Endodermal cell (in vitro differentiated cells): ENCODE results near the gene LAMP1. TPM values are rescaled to one million over a fixed set of nuclear protein-coding genes. Genes with fewer than 3 reads are reported as not detected.

Source experiments
- DNase-seq: peaks from one replicate; pipeline ENCODE4 v3.0.0-alpha.2; 2017
- H3K27ac ChIP-seq: 2 replicates; pipeline ENCODE4 v1.5.1; 2013; ENCODE audit warnings: mild to moderate bottlenecking, low read depth, low read length, moderate library complexity
- H3K27me3 ChIP-seq: 2 replicates; pipeline ENCODE4 v1.6.1; 2013; ENCODE audit warnings: mild to moderate bottlenecking, low read length, moderate library complexity; ENCODE audit not compliant: insufficient read depth, control insufficient read depth, poor library complexity, severe bottlenecking
- H3K36me3 ChIP-seq: 2 replicates; pipeline ENCODE4 v1.7.0; 2013; ENCODE audit warnings: mild to moderate bottlenecking, low read length, moderate library complexity; ENCODE audit not compliant: control insufficient read depth, insufficient read depth
- H3K4me1 ChIP-seq: one replicate; pipeline ENCODE4 v1.7.0; 2013; ENCODE audit warnings: low read length; ENCODE audit not compliant: control insufficient read depth, insufficient read depth
- H3K4me3 ChIP-seq: 2 replicates; pipeline ENCODE4 v1.5.1; 2013; ENCODE audit warnings: mild to moderate bottlenecking, low read length, moderate library complexity
- H3K9ac ChIP-seq: 2 replicates; pipeline ENCODE4 v1.6.1; 2013; ENCODE audit warnings: mild to moderate bottlenecking, low read length, moderate library complexity; ENCODE audit not compliant: poor library complexity, severe bottlenecking; ENCODE audit errors: extremely low read depth
- H3K9me3 ChIP-seq: 2 replicates; pipeline ENCODE4 v1.6.1; 2013; ENCODE audit warnings: mild to moderate bottlenecking, low read length, moderate library complexity; ENCODE audit not compliant: control insufficient read depth
- H3K27ac Mint-ChIP-seq: 2 replicates; pipeline ENCODE4 v1.8.0; 2020; ENCODE audit warnings: mixed read lengths
- H3K27me3 Mint-ChIP-seq: 2 replicates; pipeline ENCODE4 v1.8.0; 2021; ENCODE audit warnings: mild to moderate bottlenecking, mixed read lengths; ENCODE audit not compliant: insufficient read depth
- H3K36me3 Mint-ChIP-seq: 2 replicates; pipeline ENCODE4 v1.8.0; 2020; ENCODE audit warnings: low read depth, mixed read lengths
- H3K4me1 Mint-ChIP-seq: 2 replicates; pipeline ENCODE4 v1.8.0; 2020; ENCODE audit warnings: mixed read lengths
- H3K4me3 Mint-ChIP-seq: 2 replicates; pipeline ENCODE4 v1.8.0; 2020; ENCODE audit warnings: mild to moderate bottlenecking, moderate library complexity, mixed read lengths
- H3K9me3 Mint-ChIP-seq: 2 replicates; pipeline ENCODE4 v1.8.0; 2020; ENCODE audit warnings: mild to moderate bottlenecking, mixed read lengths
- CTCF ChIP-seq: fragments of 200-600 bp; sonication (generic); conservative IDR thresholded peaks from 2 replicates; pipeline ENCODE4 v1.5.0; 2021; ENCODE audit warnings: antibody characterized with exemption, mild to moderate bottlenecking
- WGBS, 2 experiments: methylation state at CpG; one replicate each; pipeline versions ENCODE4 v1.1.5 to v1.1.7; 2013; ENCODE audit warnings: missing lambda C conversion rate in 2 of 2, mixed read lengths in 1 of 2; ENCODE audit not compliant: insufficient coverage in 1 of 2, insufficient read length in 1 of 2; 5-methylcytosine and 5-hydroxymethylcytosine counted together
- total RNA-seq, 2 donors: library from RNA; stranded (reverse); fragmentation: NEBNext Ultra II Directional in 1 of 2; extraction: Animal tissue kit (Norgen Biotek cat#: 25700) in 1 of 2; gene quantifications; 2 replicates in 1 of 2; 3 replicates in 1 of 2; pipeline ENCODE4 v1.2.1, GENCODE V29; 2021

Gene LAMP1
- total RNA-seq, 2 donors from 2014 or later = 153 to 160 TPM

- Mint-ChIP-seq H3K27me3 (no peaks in the 10 kb centered on the region), H3K9me3 (peaks cover 5% of the 10 kb centered on the region), H3K27ac (peak overlapping the region; percentile 24), H3K4me3 (no peak overlapping the region), H3K36me3 (peaks cover 23% of the 10 kb centered on the region), H3K4me1 (peaks cover 9% of the 10 kb centered on the region)
- peak; percentile 87 for DNase-seq
- peak; percentile 85 for TF ChIP-seq CTCF
- Histone ChIP-seq H3K4me3 (no peak overlapping the region), H3K9ac (peak overlapping the region; percentile 38), H3K9me3 (peaks cover 8% of the 10 kb centered on the region), H3K27me3 (no peaks in the 10 kb centered on the region), H3K4me1 (no peaks in the 10 kb centered on the region), H3K27ac (no peak overlapping the region), H3K36me3 (peaks cover 23% of the 10 kb centered on the region)
- 70 to 75% methylated on average over 1 to 3 of the region's 3 CpGs for WGBS, 2 experiments
Observed at GRCh38 chr13:113275387-113275786, 21.7 kb upstream of the LAMP1 start.

GRCh38 chr13:113280126-113280525 lies 16.9 kb upstream of the LAMP1 start:
- H3K4me3 Mint-ChIP-seq = no peak overlapping the region
- no peak for TF ChIP-seq CTCF
- 90 to 100% methylated on average over 5 to 6 of the region's 6 CpGs for WGBS, 2 experiments
- Histone ChIP-seq H3K4me3 (no peak overlapping the region), H3K27me3 (no peaks in the 10 kb centered on the region), H3K27ac (no peak overlapping the region), H3K9ac (no peak overlapping the region), H3K36me3 (peaks cover 13% of the 10 kb centered on the region), H3K9me3 (peaks cover 8% of the 10 kb centered on the region), H3K4me1 (no peaks in the 10 kb centered on the region)
- peaks cover 4% of the 10 kb centered on the region for H3K4me1 Mint-ChIP-seq
- H3K36me3 Mint-ChIP-seq = peaks cover 12% of the 10 kb centered on the region
- H3K27ac Mint-ChIP-seq = no peak overlapping the region
- DNase-seq = no peak
- H3K9me3 Mint-ChIP-seq = peaks cover 8% of the 10 kb centered on the region
- H3K27me3 Mint-ChIP-seq = peaks cover 15% of the 10 kb centered on the region

GRCh38 chr13:113283904-113284303 lies 13.1 kb upstream of the LAMP1 start:
- no peak overlapping the region for H3K27ac Mint-ChIP-seq
- no peak for TF ChIP-seq CTCF
- peaks cover 11% of the 10 kb centered on the region for H3K9me3 ChIP-seq
- whole genome bisulfite sequencing, 2 experiments = 85 to 90% methylated on average over 7 to 8 of the region's 8 CpGs
- peaks cover 3% of the 10 kb centered on the region for H3K36me3 Mint-ChIP-seq
- no peaks in the 10 kb centered on the region for H3K4me1 Mint-ChIP-seq
- DNase-seq = no peak
- H3K9me3 Mint-ChIP-seq = peaks cover 24% of the 10 kb centered on the region
- H3K9ac ChIP-seq = no peak overlapping the region
- H3K27ac ChIP-seq = no peak overlapping the region
- H3K4me1 ChIP-seq = no peaks in the 10 kb centered on the region
- no peak overlapping the region for H3K4me3 Mint-ChIP-seq
- no peak overlapping the region for H3K4me3 ChIP-seq
- peaks cover 2% of the 10 kb centered on the region for H3K36me3 ChIP-seq
- peaks cover 37% of the 10 kb centered on the region for H3K27me3 Mint-ChIP-seq
- H3K27me3 ChIP-seq = peaks cover 7% of the 10 kb centered on the region
